Endothelial cell of umbilical vein (primary cell): ENCODE measurements around the gene DENND6A.

ENCODE experiments used
- CTCF ChIP-seq, 2 donors: IDR thresholded peaks; 1 replicate in 1 of 2; 2 replicates in 1 of 2; pipeline ENCODE4 v1.5.1; 2011; ENCODE audit warnings: low read length in 2 of 2, mild to moderate bottlenecking in 2 of 2, moderate library complexity in 2 of 2, control low read depth in 1 of 2, inconsistent platforms in 1 of 2, low read depth in 1 of 2; ENCODE audit not compliant: insufficient read depth in 1 of 2; ENCODE audit errors: extremely low read depth in 1 of 2
- EZH2 ChIP-seq: IDR thresholded peaks from 2 replicates; pipeline ENCODE4 v1.6.1; 2012; ENCODE audit warnings: borderline replicate concordance, low read depth, mild to moderate bottlenecking, moderate library complexity, low read length, inconsistent platforms; ENCODE audit not compliant: severe bottlenecking
- FOS ChIP-seq: IDR thresholded peaks from 2 replicates; pipeline ENCODE4 v1.6.1; 2011; ENCODE audit warnings: mild to moderate bottlenecking, low read length, moderate library complexity, borderline replicate concordance; ENCODE audit not compliant: insufficient read depth
- GATA2 ChIP-seq: IDR thresholded peaks from 2 replicates; pipeline ENCODE4 v1.7.0; 2011; ENCODE audit warnings: low read depth, mild to moderate bottlenecking, moderate library complexity, mixed read lengths, low read length; ENCODE audit not compliant: insufficient read length, insufficient read depth
- JUN ChIP-seq: IDR thresholded peaks from 2 replicates; pipeline ENCODE4 v1.6.1; 2011; ENCODE audit warnings: borderline replicate concordance, low read depth; ENCODE audit not compliant: insufficient read length, insufficient read depth
- MAX ChIP-seq: IDR thresholded peaks from 2 replicates; pipeline ENCODE4 v1.6.1; 2011; ENCODE audit not compliant: insufficient read depth, insufficient read length
- MYC ChIP-seq: IDR thresholded peaks from one replicate; pipeline ENCODE4 v1.6.1; 2011; ENCODE audit warnings: mild to moderate bottlenecking, low read depth, low read length
- POLR2A ChIP-seq: IDR thresholded peaks from 2 replicates; pipeline ENCODE4 v1.6.1; 2012; ENCODE audit warnings: low read depth, mild to moderate bottlenecking, control low read depth, low read length
- POLR2AphosphoS5 ChIP-seq: IDR thresholded peaks from 2 replicates; pipeline ENCODE4 v1.6.1; 2012; ENCODE audit warnings: low read depth, mild to moderate bottlenecking, control low read depth, low read length, moderate library complexity; ENCODE audit not compliant: insufficient read depth

- no peak for TF ChIP-seq CTCF (IDR thresholded peaks at IDR 0.05; ENCODE audit: extremely low read depth in 1 of 2, insufficient read depth in 1 of 2, low read depth in 1 of 2, low read length in 2 of 2)
- no peak for TF ChIP-seq MYC
- no peak for TF ChIP-seq POLR2A
- TF ChIP-seq MAX, result no peak
- TF ChIP-seq EZH2, result no peak
- TF ChIP-seq POLR2AphosphoS5, result no peak
- TF ChIP-seq GATA2, result no peak
- no peak for TF ChIP-seq JUN
- no peak for TF ChIP-seq FOS
Observed at GRCh38 chr3:57718118-57718517, 25.2 kb upstream of the DENND6A start.
